ENCODE data around the gene NAB2. TPM values are rescaled to one million over a fixed set of nuclear protein-coding genes. Genes with fewer than 3 reads are reported as not detected.

The NAB2 gene
- total and polyA plus RNA-seq, 5 donors from 2014 or later, result 0.31 to 7.5 (median 1.1) TPM

DNA sequence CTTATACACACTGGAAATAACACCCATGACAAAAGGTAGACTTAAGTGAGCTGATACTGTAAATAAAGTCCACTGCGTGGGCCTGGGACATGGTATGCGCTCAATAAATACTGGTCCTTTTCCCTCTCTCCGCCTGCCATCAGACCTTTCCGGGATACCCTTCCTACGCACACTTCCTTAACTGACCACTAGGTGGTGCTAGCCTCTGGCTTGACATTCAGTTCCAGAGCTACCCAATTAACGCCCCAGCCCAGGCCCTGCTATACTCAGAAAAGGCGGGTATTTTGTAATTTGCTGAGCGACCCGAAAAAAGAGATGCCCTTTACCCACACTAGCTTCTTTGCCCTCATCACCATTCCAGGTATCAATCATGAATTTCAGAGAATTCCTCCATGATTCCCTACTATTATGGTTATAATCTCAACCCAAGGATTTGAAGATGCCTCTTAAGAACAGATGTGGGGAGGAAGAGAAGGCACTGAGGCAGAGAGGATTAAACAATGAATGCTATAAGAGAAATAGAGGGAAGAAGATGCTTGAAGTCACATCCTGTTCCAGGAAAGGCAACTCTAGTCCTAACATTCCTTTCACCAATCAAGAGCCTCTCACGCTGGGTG is 35.5 kb downstream of the NAB2 start:
- ATAC-seq (ENCODE audit: low read depth in 2 of 2), result peak; percentile 62 to 83
- no peaks in the 10 kb centered on the region for H3K36me3 ChIP-seq (ENCODE audit: control insufficient read depth, insufficient read depth, low read length)
- peaks cover 22% of the 10 kb centered on the region for H3K4me1 ChIP-seq (ENCODE audit: control insufficient read depth, insufficient read depth, low read length, poor library complexity, severe bottlenecking)
- DNase-seq, result peak; percentile 70 to 75 (median 74)
- H3K27ac ChIP-seq (ENCODE audit: insufficient read depth, low read length, poor library complexity, severe bottlenecking), result no peak overlapping the region
- H3K27me3 ChIP-seq (ENCODE audit: control insufficient read depth, insufficient read depth, low read length), result peaks cover 7% of the 10 kb centered on the region
- peak overlapping the region in 2 of 4 donors; percentile 27 to 85 for H3K4me3 Mint-ChIP-seq
- peak overlapping the region in 1 of 3 donors; percentile 87 for H3K27ac Mint-ChIP-seq
- peaks cover 28% of the 10 kb centered on the region for H3K27me3 Mint-ChIP-seq
- peaks cover 4 to 18% (median 10%) of the 10 kb centered on the region in 4 donors for H3K4me1 Mint-ChIP-seq
- H3K36me3 Mint-ChIP-seq, result no peaks in the 10 kb centered on the region
- peaks cover 0 to 3% (median 0%) of the 10 kb centered on the region in 7 donors for H3K9me3 Mint-ChIP-seq
- no peak overlapping the region for H3K4me3 ChIP-seq (ENCODE audit: low read depth, low read length)
- peaks cover 0 to 3% of the 10 kb centered on the region in 2 experiments for H3K9me3 ChIP-seq (ENCODE audit: control insufficient read depth in 2 of 2, low read length in 2 of 2)

DNA sequence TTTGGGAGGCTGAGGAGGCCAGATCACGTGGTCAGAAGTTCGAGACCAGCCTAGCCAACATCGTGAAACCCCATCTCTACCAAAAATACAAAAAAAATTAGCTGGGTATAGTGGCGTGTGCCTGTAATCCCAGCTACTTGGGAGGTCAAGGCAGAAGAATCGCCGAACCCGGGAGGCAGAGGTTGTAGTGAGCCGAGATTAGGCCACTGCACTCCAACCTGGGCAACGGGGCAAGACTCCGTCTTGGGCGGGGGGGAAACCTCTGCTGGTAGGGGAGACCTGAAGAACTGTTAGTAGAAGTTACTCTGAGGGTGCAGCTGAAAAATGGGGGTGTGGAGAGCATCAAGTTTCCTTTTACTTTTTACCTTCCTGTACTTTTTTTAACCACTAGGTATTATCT is 37.1 kb downstream of the NAB2 start:
- Histone ChIP-seq H3K9me3 (ENCODE audit: control insufficient read depth in 2 of 2, low read length in 2 of 2) (peaks cover 0 to 3% of the 10 kb centered on the region in 2 experiments), H3K4me1 (ENCODE audit: control insufficient read depth, insufficient read depth, low read length, poor library complexity, severe bottlenecking) (peaks cover 22% of the 10 kb centered on the region), H3K27ac (ENCODE audit: insufficient read depth, low read length, poor library complexity, severe bottlenecking) (no peak overlapping the region), H3K27me3 (ENCODE audit: control insufficient read depth, insufficient read depth, low read length) (peaks cover 7% of the 10 kb centered on the region), H3K36me3 (ENCODE audit: control insufficient read depth, insufficient read depth, low read length) (no peaks in the 10 kb centered on the region), H3K4me3 (ENCODE audit: low read depth, low read length) (no peak overlapping the region)
- DNase-seq (no peak), ATAC-seq (ENCODE audit: low read depth in 2 of 2) (no peak)
- H3K4me1 Mint-ChIP-seq, result peaks cover 4 to 26% (median 14%) of the 10 kb centered on the region in 4 donors
- no peak overlapping the region for H3K27ac Mint-ChIP-seq
- H3K36me3 Mint-ChIP-seq, result no peaks in the 10 kb centered on the region
- peaks cover 44% of the 10 kb centered on the region for H3K27me3 Mint-ChIP-seq
- peaks cover 0 to 3% (median 0%) of the 10 kb centered on the region in 7 donors for H3K9me3 Mint-ChIP-seq
- peak overlapping the region in 2 of 4 donors; percentile 41 to 85 for H3K4me3 Mint-ChIP-seq

DNA sequence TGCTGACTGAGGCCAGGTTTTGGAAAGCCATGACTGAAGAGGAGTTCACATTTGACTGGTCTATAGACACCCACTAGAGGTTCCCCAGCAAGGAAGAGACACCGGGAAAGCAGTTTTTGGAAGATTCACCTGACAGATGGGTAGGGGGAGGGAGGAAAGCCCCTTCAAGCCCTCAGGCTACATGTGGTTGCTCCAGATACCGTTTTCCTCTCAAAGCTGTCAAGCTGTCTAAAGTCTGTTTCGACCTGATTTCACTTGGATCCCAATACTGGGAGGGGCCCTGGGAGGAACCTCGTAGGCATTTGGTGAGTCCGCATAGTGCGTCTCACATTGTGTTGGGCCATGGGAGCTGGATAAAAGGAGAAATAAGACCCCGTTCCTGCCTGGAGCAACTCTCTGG is 37.6 kb downstream of the NAB2 start:
- H3K36me3 Mint-ChIP-seq, result no peaks in the 10 kb centered on the region
- Histone ChIP-seq H3K9me3 (ENCODE audit: control insufficient read depth in 2 of 2, low read length in 2 of 2) (peaks cover 0 to 3% of the 10 kb centered on the region in 2 experiments), H3K4me1 (ENCODE audit: control insufficient read depth, insufficient read depth, low read length, poor library complexity, severe bottlenecking) (peaks cover 22% of the 10 kb centered on the region), H3K27ac (ENCODE audit: insufficient read depth, low read length, poor library complexity, severe bottlenecking) (no peak overlapping the region), H3K36me3 (ENCODE audit: control insufficient read depth, insufficient read depth, low read length) (no peaks in the 10 kb centered on the region), H3K4me3 (ENCODE audit: low read depth, low read length) (no peak overlapping the region), H3K27me3 (ENCODE audit: control insufficient read depth, insufficient read depth, low read length) (peaks cover 7% of the 10 kb centered on the region)
- DNase-seq (no peak), ATAC-seq (ENCODE audit: low read depth in 2 of 2) (no peak)
- H3K9me3 Mint-ChIP-seq, result peaks cover 0 to 3% (median 0%) of the 10 kb centered on the region in 7 donors
- H3K27me3 Mint-ChIP-seq, result peaks cover 49% of the 10 kb centered on the region
- H3K4me1 Mint-ChIP-seq, result peaks cover 4 to 29% (median 14%) of the 10 kb centered on the region in 4 donors
- H3K27ac Mint-ChIP-seq, result no peak overlapping the region
- peak overlapping the region in 3 of 4 donors; percentile 38 to 87 (median 85) for H3K4me3 Mint-ChIP-seq

DNA sequence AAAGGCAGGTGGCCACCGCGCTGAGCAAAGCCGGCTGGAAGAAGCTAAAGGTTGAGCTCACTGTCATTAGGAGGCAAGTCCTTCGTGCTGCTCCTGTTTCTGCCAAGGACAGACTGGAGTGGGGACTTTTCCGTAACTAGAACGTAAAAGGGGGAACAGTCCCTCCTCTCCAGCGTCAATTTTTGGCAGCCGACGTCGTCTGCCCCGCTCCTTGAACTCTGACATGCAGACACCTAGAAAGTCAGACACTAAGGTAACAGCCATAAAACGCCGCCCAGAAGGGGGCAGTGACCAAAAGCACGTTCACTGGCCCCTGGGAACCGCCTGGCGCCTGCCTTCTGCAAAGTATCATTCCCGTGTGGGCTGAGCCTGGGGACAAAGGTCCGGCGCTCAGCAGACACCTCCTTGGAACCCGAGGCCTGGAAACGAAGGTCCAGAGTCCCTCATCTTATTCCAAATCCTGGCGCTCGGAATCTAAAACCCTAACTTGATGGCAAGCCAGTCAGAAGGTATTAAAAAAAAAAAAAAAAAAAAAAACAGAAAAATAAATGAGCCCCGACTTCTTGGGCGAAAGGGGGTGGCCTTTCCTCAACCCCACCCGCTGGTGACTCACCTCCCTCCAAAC is 38.3 kb downstream of the NAB2 start:
- Histone ChIP-seq H3K9me3 (ENCODE audit: control insufficient read depth in 2 of 2, low read length in 2 of 2) (peaks cover 0 to 3% of the 10 kb centered on the region in 2 experiments), H3K27ac (ENCODE audit: insufficient read depth, low read length, poor library complexity, severe bottlenecking) (no peak overlapping the region), H3K4me1 (ENCODE audit: control insufficient read depth, insufficient read depth, low read length, poor library complexity, severe bottlenecking) (peaks cover 22% of the 10 kb centered on the region), H3K4me3 (ENCODE audit: low read depth, low read length) (peak overlapping the region; percentile 32), H3K27me3 (ENCODE audit: control insufficient read depth, insufficient read depth, low read length) (peaks cover 7% of the 10 kb centered on the region), H3K36me3 (ENCODE audit: control insufficient read depth, insufficient read depth, low read length) (no peaks in the 10 kb centered on the region)
- H3K36me3 Mint-ChIP-seq, result no peaks in the 10 kb centered on the region
- ATAC-seq (ENCODE audit: low read depth in 2 of 2) (peak in 1 of 2 donors; percentile 14), DNase-seq (peak; percentile 26 to 51 (median 41))
- peak overlapping the region; percentile 85 to 88 (median 86) for H3K4me3 Mint-ChIP-seq
- no peak overlapping the region for H3K27ac Mint-ChIP-seq
- H3K4me1 Mint-ChIP-seq, result peaks cover 4 to 29% (median 14%) of the 10 kb centered on the region in 4 donors
- H3K27me3 Mint-ChIP-seq, result peaks cover 54% of the 10 kb centered on the region
- H3K9me3 Mint-ChIP-seq, result peaks cover 0 to 3% (median 0%) of the 10 kb centered on the region in 7 donors

DNA sequence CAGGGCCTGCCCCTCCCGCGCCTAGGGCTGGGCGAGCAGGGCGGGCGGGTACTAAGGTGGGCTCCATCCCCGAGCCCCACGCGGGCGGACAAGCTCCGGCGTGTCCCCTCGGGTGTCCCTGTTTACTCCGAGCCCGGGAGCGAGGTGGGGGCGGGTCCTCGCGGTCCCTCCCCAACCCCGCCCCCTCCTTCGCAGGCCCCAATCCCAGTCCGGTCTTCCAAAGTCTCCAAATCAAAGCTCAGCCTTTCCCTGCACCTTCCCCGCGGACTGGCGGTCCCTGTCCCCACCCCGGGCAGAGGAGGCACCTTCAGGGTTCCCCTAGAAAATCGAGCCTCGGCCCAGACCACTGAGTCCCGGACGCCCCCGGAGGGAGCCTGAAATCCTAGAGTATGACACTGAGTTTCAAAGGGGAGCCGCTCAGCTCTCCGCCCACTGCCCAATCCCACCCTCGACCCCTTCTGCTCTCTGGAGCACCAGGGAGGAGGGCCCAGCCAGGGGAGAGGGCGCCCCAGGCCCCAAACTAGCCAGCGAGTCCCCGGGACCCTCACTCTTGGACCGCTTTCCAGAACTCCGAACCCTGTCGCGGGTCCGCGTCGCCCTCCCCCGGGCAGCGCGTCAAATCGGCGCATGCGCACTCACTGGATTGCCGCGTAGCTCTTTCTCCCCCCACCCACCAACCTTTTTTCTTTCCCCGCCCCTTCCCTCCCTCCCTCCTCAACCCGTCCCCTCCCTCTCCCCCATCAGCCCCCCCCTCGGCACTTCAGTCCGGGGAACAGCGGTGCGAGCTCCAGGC is 39.0 kb downstream of the NAB2 start, which contains the start of gene LRP1:
Gene LRP1 (plus strand): TSS at position 758 of the 793 bp plus-strand sequence. CDS start 482 bp downstream, outside the sequence.
- peaks cover 54% of the 10 kb centered on the region for H3K27me3 Mint-ChIP-seq
- DNase-seq (peak; percentile 68 to 75 (median 73)), ATAC-seq (ENCODE audit: low read depth in 2 of 2) (peak; percentile 58 to 59)
- peak within 1 kb of the TSS; percentile 85 to 94 (median 88) for H3K4me3 Mint-ChIP-seq
- Histone ChIP-seq H3K9me3 (ENCODE audit: control insufficient read depth in 2 of 2, low read length in 2 of 2) (peaks cover 0 to 3% of the 10 kb centered on the region in 2 experiments), H3K4me1 (ENCODE audit: control insufficient read depth, insufficient read depth, low read length, poor library complexity, severe bottlenecking) (peaks cover 22% of the 10 kb centered on the region), H3K27ac (ENCODE audit: insufficient read depth, low read length, poor library complexity, severe bottlenecking) (peak within 1 kb of the TSS; percentile 20), H3K27me3 (ENCODE audit: control insufficient read depth, insufficient read depth, low read length) (peaks cover 7% of the 10 kb centered on the region), H3K4me3 (ENCODE audit: low read depth, low read length) (peak within 1 kb of the TSS; percentile 32), H3K36me3 (ENCODE audit: control insufficient read depth, insufficient read depth, low read length) (no peaks in the 10 kb centered on the region)
- H3K9me3 Mint-ChIP-seq, result peaks cover 0 to 3% (median 0%) of the 10 kb centered on the region in 7 donors
- peaks cover 4 to 29% (median 14%) of the 10 kb centered on the region in 4 donors for H3K4me1 Mint-ChIP-seq
- peak within 1 kb of the TSS in 2 of 3 donors; percentile 37 to 50 for H3K27ac Mint-ChIP-seq
- no peaks in the 10 kb centered on the region for H3K36me3 Mint-ChIP-seq

DNA sequence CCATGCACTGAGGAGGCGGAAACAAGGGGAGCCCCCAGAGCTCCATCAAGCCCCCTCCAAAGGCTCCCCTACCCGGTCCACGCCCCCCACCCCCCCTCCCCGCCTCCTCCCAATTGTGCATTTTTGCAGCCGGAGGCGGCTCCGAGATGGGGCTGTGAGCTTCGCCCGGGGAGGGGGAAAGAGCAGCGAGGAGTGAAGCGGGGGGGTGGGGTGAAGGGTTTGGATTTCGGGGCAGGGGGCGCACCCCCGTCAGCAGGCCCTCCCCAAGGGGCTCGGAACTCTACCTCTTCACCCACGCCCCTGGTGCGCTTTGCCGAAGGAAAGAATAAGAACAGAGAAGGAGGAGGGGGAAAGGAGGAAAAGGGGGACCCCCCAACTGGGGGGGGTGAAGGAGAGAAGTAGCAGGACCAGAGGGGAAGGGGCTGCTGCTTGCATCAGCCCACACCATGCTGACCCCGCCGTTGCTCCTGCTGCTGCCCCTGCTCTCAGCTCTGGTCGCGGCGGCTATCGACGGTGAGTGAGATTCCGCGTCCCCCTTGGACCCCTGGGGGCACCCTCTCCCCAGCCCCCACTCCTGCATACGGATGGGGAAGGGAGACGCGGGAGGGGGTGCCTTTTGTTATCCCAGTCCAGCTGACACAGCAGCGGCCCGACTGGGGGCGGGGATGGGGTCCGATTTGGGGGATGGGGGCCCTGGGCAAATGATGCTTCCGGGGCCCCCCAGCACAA is 39.8 kb downstream of the NAB2 start:
- Mint-ChIP-seq H3K27ac (no peak overlapping the region), H3K36me3 (no peaks in the 10 kb centered on the region), H3K9me3 (peaks cover 0 to 2% (median 0%) of the 10 kb centered on the region in 7 donors), H3K4me3 (peak overlapping the region in 3 of 4 donors; percentile 41 to 88 (median 71)), H3K4me1 (peaks cover 4 to 29% (median 14%) of the 10 kb centered on the region in 4 donors), H3K27me3 (peaks cover 54% of the 10 kb centered on the region)
- Histone ChIP-seq H3K36me3 (ENCODE audit: control insufficient read depth, insufficient read depth, low read length) (no peaks in the 10 kb centered on the region), H3K27ac (ENCODE audit: insufficient read depth, low read length, poor library complexity, severe bottlenecking) (no peak overlapping the region), H3K4me1 (ENCODE audit: control insufficient read depth, insufficient read depth, low read length, poor library complexity, severe bottlenecking) (peaks cover 22% of the 10 kb centered on the region), H3K27me3 (ENCODE audit: control insufficient read depth, insufficient read depth, low read length) (peaks cover 7% of the 10 kb centered on the region), H3K9me3 (ENCODE audit: control insufficient read depth in 2 of 2, low read length in 2 of 2) (peaks cover 0 to 2% of the 10 kb centered on the region in 2 experiments), H3K4me3 (ENCODE audit: low read depth, low read length) (no peak overlapping the region)
- ATAC-seq (ENCODE audit: low read depth in 2 of 2) (no peak), DNase-seq (no peak)

Measured in CD4-positive, CD25-positive, alpha-beta regulatory T cell (primary cell).